Left hindlimb (tissue), 1 donor: ENCODE results near the gene PHACTR1.

ENCODE experiments used
- DNase-seq: peaks from one replicate; pipeline ENCODE4 v3.0.0-alpha.2; 2018

Gene PHACTR1

GRCh38 chr6:13172291-13172690 is 455.7 kb downstream of the PHACTR1 start:
- DNase-seq: no peak

- DNase-seq: no peak
These were observed 458.5 kb downstream of the PHACTR1 start for GRCh38 chr6:13175087-13175486.

GRCh38 chr6:13175759-13176158 is 459.2 kb downstream of the PHACTR1 start:
- DNase-seq: no peak

GRCh38 chr6:13177664-13178063 is 461.1 kb downstream of the PHACTR1 start:
- no peak for DNase-seq

GRCh38 chr6:13178107-13178506 is 461.5 kb downstream of the PHACTR1 start:
- no peak for DNase-seq

- no peak for DNase-seq
These were observed 464.0 kb downstream of the PHACTR1 start for GRCh38 chr6:13180538-13180937.

- no peak for DNase-seq
These were observed 464.8 kb downstream of the PHACTR1 start for GRCh38 chr6:13181393-13181792.

GRCh38 chr6:13183415-13184088 is 467.0 kb downstream of the PHACTR1 start:
- DNase-seq: no peak

- no peak for DNase-seq
These were observed 467.5 kb downstream of the PHACTR1 start for GRCh38 chr6:13184089-13184468.

GRCh38 chr6:13184547-13184946 is 468.0 kb downstream of the PHACTR1 start:
- no peak for DNase-seq

GRCh38 chr6:13186861-13187260 is 470.3 kb downstream of the PHACTR1 start:
- no peak for DNase-seq

- no peak for DNase-seq
These were observed 471.1 kb downstream of the PHACTR1 start for GRCh38 chr6:13187692-13188091.

GRCh38 chr6:13188306-13188705 is 471.7 kb downstream of the PHACTR1 start:
- DNase-seq: no peak

GRCh38 chr6:13189710-13190109 is 473.1 kb downstream of the PHACTR1 start:
- DNase-seq: no peak

GRCh38 chr6:13190376-13190775 is 473.8 kb downstream of the PHACTR1 start:
- DNase-seq: no peak

- DNase-seq: no peak
These were observed 474.9 kb downstream of the PHACTR1 start for GRCh38 chr6:13191461-13191860.

GRCh38 chr6:13194852-13195251 is 478.3 kb downstream of the PHACTR1 start:
- DNase-seq: peak; percentile 51

- DNase-seq: no peak
These were observed 479.2 kb downstream of the PHACTR1 start for GRCh38 chr6:13195803-13196202.

- DNase-seq: no peak
These were observed 481.6 kb downstream of the PHACTR1 start for GRCh38 chr6:13198168-13198567.

- DNase-seq: no peak
These were observed 484.8 kb downstream of the PHACTR1 start for GRCh38 chr6:13201336-13201735.

GRCh38 chr6:13203145-13203544 is 486.6 kb downstream of the PHACTR1 start:
- no peak for DNase-seq

GRCh38 chr6:13205106-13205505 is 488.5 kb downstream of the PHACTR1 start:
- no peak for DNase-seq

GRCh38 chr6:13212096-13212495 is 495.5 kb downstream of the PHACTR1 start:
- no peak for DNase-seq

- no peak for DNase-seq
These were observed 496.0 kb downstream of the PHACTR1 start for GRCh38 chr6:13212538-13212937.

- DNase-seq: no peak
These were observed 498.8 kb downstream of the PHACTR1 start for GRCh38 chr6:13215390-13215789.
